Measurements from ENCODE around the gene CAMTA1.

- TF ChIP-seq EP300 (IDR thresholded peaks at IDR 0.05) (no peak), POLR2A (IDR thresholded peaks at IDR 0.05) (no peak)
Observed at GRCh38 chr1:7070389-7071029, 285.3 kb downstream of the CAMTA1 start.
